SJSA1 (cell line): ENCODE measurements around the gene SLC25A38. TPM values are rescaled to one million over a fixed set of nuclear protein-coding genes. Genes with fewer than 3 reads are reported as not detected.
A peak's percentile ranks its signal among the peaks of the same experiment; 100 is the strongest.
"Not testable (repeated sequence)": the region's sequence is repeated elsewhere in the genome, so short reads cannot be mapped to it uniquely, and the experiment has no call there.

Experiments used
- DNase-seq, 2 experiments: peaks; one replicate each; pipeline ENCODE4 v3.0.0-alpha.2; 2015 to 2020; ENCODE audit warnings: low spot score in 2 of 2, low read depth in 1 of 2
- H3K27ac ChIP-seq: fragments of 250-450 bp; sonication (Bioruptor Pico); 2 replicates; pipeline ENCODE4 v1.5.1; 2020; ENCODE audit warnings: mild to moderate bottlenecking, moderate library complexity
- H3K27me3 ChIP-seq: fragments of 250-450 bp; sonication (Bioruptor Pico); replicated peaks from 2 replicates; pipeline ENCODE4 v1.5.1; 2020; ENCODE audit warnings: mild to moderate bottlenecking, moderate library complexity
- H3K36me3 ChIP-seq: fragments of 250-450 bp; sonication (Bioruptor Pico); 2 replicates; pipeline ENCODE4 v1.5.1; 2020; ENCODE audit warnings: mild to moderate bottlenecking
- H3K4me1 ChIP-seq: fragments of 250-450 bp; sonication (Bioruptor Pico); replicated peaks from 2 replicates; pipeline ENCODE4 v1.6.1; 2021; ENCODE audit warnings: mild to moderate bottlenecking
- H3K4me3 ChIP-seq: fragments of 250-450 bp; sonication (Bioruptor Pico); 2 replicates; pipeline ENCODE4 v1.5.1; 2020; ENCODE audit warnings: mild to moderate bottlenecking
- H3K9me3 ChIP-seq: fragments of 250-450 bp; sonication (Bioruptor Pico); replicated peaks from 2 replicates; pipeline ENCODE4 v1.5.1; 2020; ENCODE audit warnings: mild to moderate bottlenecking
- total RNA-seq: library from RNA; depleted of rRNA; stranded (reverse); fragments of >200 nt; shearing (Covaris generic); gene quantifications from 2 replicates; pipeline ENCODE4 v1.2.3, GENCODE V29; 2014; rRNA removed

Gene SLC25A38, protein sequence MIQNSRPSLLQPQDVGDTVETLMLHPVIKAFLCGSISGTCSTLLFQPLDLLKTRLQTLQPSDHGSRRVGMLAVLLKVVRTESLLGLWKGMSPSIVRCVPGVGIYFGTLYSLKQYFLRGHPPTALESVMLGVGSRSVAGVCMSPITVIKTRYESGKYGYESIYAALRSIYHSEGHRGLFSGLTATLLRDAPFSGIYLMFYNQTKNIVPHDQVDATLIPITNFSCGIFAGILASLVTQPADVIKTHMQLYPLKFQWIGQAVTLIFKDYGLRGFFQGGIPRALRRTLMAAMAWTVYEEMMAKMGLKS
- 13.3 and 19.0 TPM in 2 replicates for total RNA-seq

DNA sequence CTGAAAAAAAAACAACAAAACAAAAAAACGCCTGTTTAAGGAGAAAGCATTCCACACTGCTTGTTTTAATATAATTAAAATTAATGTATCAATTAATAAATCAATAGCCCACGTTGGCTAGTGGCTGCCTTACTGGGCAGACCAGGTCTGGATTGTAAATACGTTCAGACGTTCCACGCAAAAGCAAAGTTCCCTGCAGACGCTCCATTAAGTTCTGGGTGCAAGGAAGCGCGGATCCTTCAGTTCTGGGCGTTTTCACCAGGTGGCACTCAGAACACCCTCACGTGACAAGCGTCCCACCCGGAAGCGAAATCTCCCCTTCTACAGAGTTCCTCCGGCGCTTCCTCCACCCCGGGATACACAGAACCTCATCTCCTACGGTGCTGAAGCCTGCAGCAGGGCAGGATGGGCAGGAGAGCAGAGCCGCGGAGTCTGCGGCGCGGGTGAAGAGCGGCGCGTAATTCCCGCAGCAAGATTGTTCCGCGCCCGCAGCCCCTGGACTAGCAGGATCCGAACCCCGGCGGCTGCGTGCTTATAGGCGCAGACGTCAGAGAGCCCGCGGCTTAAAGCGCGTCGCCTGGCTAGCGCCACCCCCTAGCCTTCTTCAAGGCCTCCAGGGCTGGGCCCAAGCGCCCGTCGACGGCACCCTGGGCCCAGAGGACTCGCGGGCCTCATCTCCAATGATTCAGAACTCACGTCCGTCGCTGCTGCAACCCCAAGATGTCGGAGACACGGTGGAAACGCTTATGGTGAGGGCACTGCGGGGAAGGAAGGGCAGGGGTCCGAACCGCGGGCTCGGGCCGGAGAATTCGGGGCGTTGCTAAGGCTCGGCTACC, at the start of gene SLC25A38:
Gene SLC25A38, plus strand, starts transcription at position 326 of the 836 bp plus-strand sequence. Its CDS starts 355 bp downstream, at position 681.
- H3K4me1 ChIP-seq = peaks cover 3% of the 10 kb centered on the region; the same call in 1 of the 2 replicates
- peak; percentile 78 to 86 for DNase-seq

DNA sequence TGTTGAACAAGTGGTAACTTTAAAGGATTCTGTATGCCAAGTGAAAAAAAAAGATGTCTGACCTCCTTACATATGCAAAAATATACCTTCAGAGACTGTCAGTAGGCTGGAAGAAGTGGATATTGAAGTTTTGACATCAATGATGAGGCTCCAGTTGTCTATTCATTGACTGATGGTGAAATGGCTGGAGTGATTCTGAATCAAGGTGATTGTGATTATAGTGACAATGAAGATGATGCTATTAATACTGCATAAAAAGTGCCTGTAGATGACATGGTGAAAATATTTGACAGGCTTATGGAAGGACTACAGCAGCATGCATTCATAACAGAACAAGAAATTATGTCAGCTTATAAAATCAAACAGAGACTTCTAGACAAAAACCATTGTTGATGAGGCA, 49.6 kb upstream of the SLC25A38 start:
- Histone ChIP-seq H3K9me3 (no peaks in the 10 kb centered on the region), H3K36me3 (no peaks in the 10 kb centered on the region), H3K4me3 (no peak overlapping the region), H3K27me3 (no peaks in the 10 kb centered on the region), H3K4me1 (no peaks in the 10 kb centered on the region), H3K27ac (no peak overlapping the region)
- no peak for DNase-seq

More for the DNA sequence above, at the start of gene SLC25A38:
- Histone ChIP-seq H3K4me3 (peak within 1 kb of the TSS; percentile 64), H3K9me3 (no peaks in the 10 kb centered on the region), H3K27me3 (no peaks in the 10 kb centered on the region), H3K27ac (peak within 1 kb of the TSS; percentile 52), H3K36me3 (peaks cover 10% of the 10 kb centered on the region)

GRCh38 chr3:39334205-39334604, 49.0 kb upstream of the SLC25A38 start:
- H3K27me3 ChIP-seq = no peaks in the 10 kb centered on the region
- no peaks in the 10 kb centered on the region for H3K4me1 ChIP-seq
- DNase-seq = no peak
- no peaks in the 10 kb centered on the region for H3K36me3 ChIP-seq
- no peak overlapping the region for H3K4me3 ChIP-seq
- H3K9me3 ChIP-seq = no peaks in the 10 kb centered on the region
- no peak overlapping the region for H3K27ac ChIP-seq

DNA sequence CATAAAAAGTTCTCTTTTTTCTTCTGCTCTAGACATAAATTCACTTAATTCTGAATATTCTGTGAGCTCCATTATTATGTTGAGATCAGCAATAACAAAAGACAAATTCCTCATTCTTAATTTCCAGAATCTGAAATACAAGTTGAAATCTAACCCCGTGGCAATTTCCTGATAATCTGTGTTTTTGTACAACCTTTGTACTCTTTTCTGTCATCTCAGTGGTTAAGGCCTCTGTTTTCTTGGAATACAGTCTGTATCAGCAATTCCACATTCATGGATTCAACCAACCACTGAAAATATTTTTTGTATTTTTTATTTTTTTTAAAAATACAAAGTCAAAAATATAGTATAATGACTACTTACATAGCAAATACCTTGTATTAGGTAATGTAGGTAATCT, 45.0 kb upstream of the SLC25A38 start:
- Histone ChIP-seq H3K9me3 (no peaks in the 10 kb centered on the region), H3K27me3 (no peaks in the 10 kb centered on the region), H3K4me3 (no peak overlapping the region), H3K36me3 (no peaks in the 10 kb centered on the region), H3K27ac (no peak overlapping the region), H3K4me1 (no peaks in the 10 kb centered on the region)
- DNase-seq = no peak

DNA sequence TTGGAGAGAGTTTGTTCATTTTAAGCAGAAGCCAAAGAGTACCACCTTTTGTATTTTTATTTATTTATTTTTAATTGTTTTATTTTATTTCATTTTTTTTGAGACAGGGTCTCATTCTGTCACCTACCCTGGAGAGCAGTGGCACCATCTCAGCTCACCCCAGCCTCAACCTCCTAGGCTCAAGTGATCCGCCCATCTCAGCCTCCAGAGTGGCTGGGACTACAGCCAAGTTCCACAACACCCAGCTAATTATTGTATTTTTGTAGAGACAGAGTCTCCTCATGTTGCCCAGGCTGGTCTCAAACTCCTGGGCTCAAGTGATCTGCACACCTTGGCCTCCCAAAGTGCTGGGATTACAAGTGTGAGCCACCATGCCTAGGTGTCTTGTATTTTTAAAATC, 44.1 kb upstream of the SLC25A38 start:
- no peaks in the 10 kb centered on the region for H3K9me3 ChIP-seq
- H3K4me3 ChIP-seq = no peak overlapping the region
- H3K4me1 ChIP-seq = no peaks in the 10 kb centered on the region
- no peak overlapping the region for H3K27ac ChIP-seq
- no peaks in the 10 kb centered on the region for H3K27me3 ChIP-seq
- no peaks in the 10 kb centered on the region for H3K36me3 ChIP-seq
- no peak for DNase-seq

- Histone ChIP-seq H3K36me3 (no peaks in the 10 kb centered on the region), H3K9me3 (no peaks in the 10 kb centered on the region), H3K27me3 (no peaks in the 10 kb centered on the region), H3K4me1 (no peaks in the 10 kb centered on the region), H3K4me3 (no peak overlapping the region), H3K27ac (no peak overlapping the region)
- DNase-seq = no peak
These were observed 40.0 kb upstream of the SLC25A38 start for GRCh38 chr3:39343076-39343717.

DNA sequence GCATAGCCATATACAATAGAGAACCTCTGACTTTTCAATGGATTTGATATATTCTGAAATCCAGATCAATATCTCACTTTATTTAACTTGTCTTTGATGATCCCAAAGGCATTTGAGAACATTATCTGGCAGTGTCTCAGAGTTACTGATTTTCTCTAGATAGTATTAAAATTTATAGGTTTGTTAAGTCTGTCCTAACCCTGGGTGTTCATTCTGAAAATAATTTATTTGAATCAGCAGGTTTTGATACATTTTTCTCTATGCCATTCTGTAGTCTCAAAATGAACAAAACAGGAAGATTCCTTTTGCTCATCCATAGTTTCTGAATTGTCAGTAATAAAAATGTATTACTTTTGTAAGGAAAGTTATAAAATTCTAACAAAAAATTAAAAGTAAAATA, 39.4 kb upstream of the SLC25A38 start:
- H3K36me3 ChIP-seq = no peaks in the 10 kb centered on the region
- H3K9me3 ChIP-seq = no peaks in the 10 kb centered on the region
- no peak for DNase-seq
- no peak overlapping the region for H3K27ac ChIP-seq
- H3K4me3 ChIP-seq = no peak overlapping the region
- H3K27me3 ChIP-seq = no peaks in the 10 kb centered on the region
- H3K4me1 ChIP-seq = no peaks in the 10 kb centered on the region

DNA sequence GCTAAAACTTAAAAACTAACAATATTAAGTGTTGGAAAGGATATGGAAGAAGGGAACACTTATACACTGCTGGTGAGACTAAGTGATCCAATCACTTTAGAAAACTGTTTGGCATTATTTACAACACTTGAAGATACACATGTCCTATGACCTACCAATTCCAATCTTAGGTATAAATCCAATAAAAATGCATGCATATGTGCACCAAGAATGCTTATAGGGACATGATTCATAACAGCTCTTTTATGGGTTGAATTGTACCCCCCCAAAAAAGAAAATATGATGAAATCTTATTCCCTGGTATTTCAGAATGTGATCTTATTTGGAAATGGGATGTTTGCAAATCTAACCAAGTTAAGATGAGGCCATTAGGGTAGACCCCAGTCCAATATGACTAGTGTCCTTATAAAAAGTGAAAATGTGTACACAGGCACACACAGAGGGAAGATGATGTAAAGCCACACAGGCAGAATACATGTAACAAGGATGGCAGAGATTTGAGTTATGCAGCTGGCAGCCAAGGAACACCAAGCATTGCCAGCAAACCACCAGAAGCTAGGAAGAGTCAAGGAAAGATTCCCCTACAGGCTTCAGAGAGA, 38.3 kb upstream of the SLC25A38 start:
- no peaks in the 10 kb centered on the region for H3K27me3 ChIP-seq
- no peak overlapping the region for H3K4me3 ChIP-seq
- no peaks in the 10 kb centered on the region for H3K36me3 ChIP-seq
- DNase-seq = no peak
- H3K27ac ChIP-seq = no peak overlapping the region
- no peaks in the 10 kb centered on the region for H3K4me1 ChIP-seq
- no peaks in the 10 kb centered on the region for H3K9me3 ChIP-seq

GRCh38 chr3:39346785-39347585, 36.2 kb upstream of the SLC25A38 start:
- H3K4me3 ChIP-seq = no peak overlapping the region
- H3K27ac ChIP-seq = no peak overlapping the region
- no peaks in the 10 kb centered on the region for H3K36me3 ChIP-seq
- H3K4me1 ChIP-seq = no peaks in the 10 kb centered on the region
- no peak for DNase-seq
- no peaks in the 10 kb centered on the region for H3K9me3 ChIP-seq
- no peaks in the 10 kb centered on the region for H3K27me3 ChIP-seq

GRCh38 chr3:39347586-39347876, 35.6 kb upstream of the SLC25A38 start:
- no peak overlapping the region for H3K27ac ChIP-seq
- H3K4me1 ChIP-seq = no peaks in the 10 kb centered on the region
- no peak for DNase-seq
- H3K27me3 ChIP-seq = no peaks in the 10 kb centered on the region
- H3K9me3 ChIP-seq = no peaks in the 10 kb centered on the region
- no peak overlapping the region for H3K4me3 ChIP-seq
- H3K36me3 ChIP-seq = no peaks in the 10 kb centered on the region

DNA sequence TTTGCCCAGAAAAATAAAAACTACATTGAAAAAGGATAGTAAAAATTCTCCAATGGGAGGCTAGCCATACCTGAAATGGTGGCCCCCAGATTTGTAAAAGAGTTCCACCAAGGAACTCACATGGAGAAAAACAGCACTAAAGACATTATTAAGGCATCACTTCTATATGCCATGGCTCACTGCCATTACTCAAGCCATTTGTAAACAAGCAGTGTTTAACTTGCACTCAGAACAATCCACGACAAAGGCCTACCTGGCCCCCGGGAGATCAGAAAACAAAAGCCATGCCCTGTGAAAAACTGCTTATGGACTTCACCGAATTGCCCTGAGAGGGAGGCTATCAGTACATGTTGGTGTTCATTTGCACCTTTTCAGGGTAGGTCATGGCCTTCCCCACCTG, 34.1 kb upstream of the SLC25A38 start:
- Histone ChIP-seq H3K9me3 (no peaks in the 10 kb centered on the region), H3K4me1 (no peaks in the 10 kb centered on the region), H3K36me3 (no peaks in the 10 kb centered on the region), H3K4me3 (no peak overlapping the region), H3K27me3 (no peaks in the 10 kb centered on the region), H3K27ac (no peak overlapping the region)
- DNase-seq = no peak

GRCh38 chr3:39350714-39351113, 32.5 kb upstream of the SLC25A38 start:
- Histone ChIP-seq H3K4me1 (no peaks in the 10 kb centered on the region), H3K9me3 (no peaks in the 10 kb centered on the region), H3K27me3 (no peaks in the 10 kb centered on the region), H3K27ac (no peak overlapping the region), H3K36me3 (no peaks in the 10 kb centered on the region), H3K4me3 (no peak overlapping the region)
- no peak for DNase-seq

GRCh38 chr3:39351134-39351533, 32.0 kb upstream of the SLC25A38 start:
- not testable (repeated sequence) for H3K9me3 ChIP-seq, H3K4me1 ChIP-seq, H3K27ac ChIP-seq, H3K27me3 ChIP-seq, DNase-seq, H3K36me3 ChIP-seq, H3K4me3 ChIP-seq
